GM23338 (cell line): ENCODE measurements around the gene PLOD3. TPM values are rescaled to one million over a fixed set of nuclear protein-coding genes. Genes with fewer than 3 reads are reported as not detected.
A peak's percentile ranks its signal among the peaks of the same experiment; 100 is the strongest.

Experiments used
- ATAC-seq: fragments of 200-7000 bp; cut with Tn5 transposase; 3 replicates; pipeline ENCODE4 v1.9.1; 2020
- DNase-seq: peaks from one replicate; pipeline ENCODE4 v3.0.0-alpha.2; 2015; ENCODE audit warnings: low spot score
- H2AFZ ChIP-seq: fragments of 200-600 bp; sonication (generic); 2 replicates; pipeline ENCODE4 v1.8.0; 2016; ENCODE audit warnings: antibody characterized with exemption, mild to moderate bottlenecking, moderate library complexity
- H3F3A ChIP-seq: fragments of 200-600 bp; sonication (generic); replicated peaks from 2 replicates; pipeline ENCODE4 v1.8.0; 2017; ENCODE audit warnings: antibody characterized with exemption, mixed run types, low read depth
- H3K27ac ChIP-seq: fragments of 200-600 bp; sonication (generic); 2 replicates; pipeline ENCODE4 v1.6.1; 2016; ENCODE audit warnings: low read depth
- H3K27me3 ChIP-seq: fragments of 200-600 bp; sonication (generic); 2 replicates; pipeline ENCODE4 v1.8.0; 2016; ENCODE audit warnings: mild to moderate bottlenecking, mixed run types, moderate library complexity; ENCODE audit not compliant: insufficient read depth
- H3K36me3 ChIP-seq: fragments of 200-600 bp; sonication (generic); 2 replicates; pipeline ENCODE4 v1.8.0; 2016; ENCODE audit warnings: mild to moderate bottlenecking; ENCODE audit not compliant: insufficient read depth
- H3K4me1 ChIP-seq: fragments of 200-600 bp; sonication (generic); 2 replicates; pipeline ENCODE4 v1.8.0; 2016; ENCODE audit warnings: mild to moderate bottlenecking, moderate library complexity; ENCODE audit not compliant: insufficient read depth
- H3K4me2 ChIP-seq: fragments of 200-600 bp; sonication (generic); 2 replicates; pipeline ENCODE4 v1.7.1; 2017; ENCODE audit warnings: mixed run types
- H3K4me3 ChIP-seq: fragments of 200-600 bp; sonication (generic); 2 replicates; pipeline ENCODE4 v1.6.1; 2016; ENCODE audit warnings: mixed run types
- H3K79me2 ChIP-seq: fragments of 200-600 bp; sonication (generic); replicated peaks from 2 replicates; pipeline ENCODE4 v1.8.0; 2017; ENCODE audit warnings: mild to moderate bottlenecking; ENCODE audit not compliant: insufficient read depth
- H3K9me2 ChIP-seq: fragments of 200-600 bp; sonication (generic); 2 replicates; pipeline ENCODE4 v1.8.0; 2017; ENCODE audit not compliant: insufficient read depth
- H4K20me1 ChIP-seq: fragments of 200-600 bp; sonication (generic); replicated peaks from 2 replicates; pipeline ENCODE4 v1.8.0; 2017; ENCODE audit warnings: mild to moderate bottlenecking; ENCODE audit not compliant: insufficient read depth
- H3K27ac Mint-ChIP-seq: 2 replicates; pipeline ENCODE4 v1.8.0; 2020; ENCODE audit warnings: inconsistent platforms, mild to moderate bottlenecking, moderate library complexity, mixed read lengths
- H3K27me3 Mint-ChIP-seq: 3 replicates; pipeline ENCODE4 v1.8.0; 2022; ENCODE audit warnings: low read depth, mild to moderate bottlenecking, moderate library complexity, mixed read lengths, inconsistent platforms; ENCODE audit not compliant: insufficient read depth, poor library complexity
- H3K36me3 Mint-ChIP-seq: 3 replicates; pipeline ENCODE4 v1.8.0; 2021; ENCODE audit warnings: low read depth, mild to moderate bottlenecking, inconsistent platforms, moderate library complexity, mixed read lengths
- H3K4me1 Mint-ChIP-seq: 3 replicates; pipeline ENCODE4 v1.8.0; 2020; ENCODE audit warnings: mild to moderate bottlenecking, inconsistent platforms, mixed read lengths
- H3K4me3 Mint-ChIP-seq: 3 replicates; pipeline ENCODE4 v1.8.0; 2021; ENCODE audit warnings: moderate library complexity, mild to moderate bottlenecking, inconsistent platforms, mixed read lengths
- H3K9me3 Mint-ChIP-seq: 3 replicates; pipeline ENCODE4 v1.8.0; 2020; ENCODE audit warnings: moderate library complexity, mild to moderate bottlenecking, inconsistent platforms, mixed read lengths
- CREB1 ChIP-seq: fragments of 250-450 bp; sonication (Bioruptor Pico); IDR thresholded peaks from 2 replicates; pipeline ENCODE4 v1.5.0; 2020; ENCODE audit warnings: low read depth, mild to moderate bottlenecking, moderate library complexity
- EZH2 ChIP-seq: fragments of 200-600 bp; sonication (generic); IDR thresholded peaks from one replicate; pipeline ENCODE4 v1.8.0; 2017; ENCODE audit warnings: antibody characterized with exemption, mild to moderate bottlenecking, low read depth; ENCODE audit not compliant: unreplicated experiment
- EZH2phosphoT487 ChIP-seq: fragments of 200-600 bp; sonication (generic); IDR thresholded peaks from one replicate; pipeline ENCODE4 v1.8.1; 2018; ENCODE audit warnings: antibody characterized with exemption; ENCODE audit not compliant: unreplicated experiment
- NANOG ChIP-seq: IDR thresholded peaks from 2 replicates; pipeline ENCODE4 v1.6.1; 2016; ENCODE audit warnings: antibody characterized with exemption, borderline replicate concordance
- POLR2AphosphoS5 ChIP-seq: IDR thresholded peaks from 2 replicates; pipeline ENCODE4 v1.6.1; 2016; ENCODE audit warnings: antibody characterized with exemption, low read depth
- STAT1 ChIP-seq: IDR thresholded peaks from one replicate; pipeline ENCODE4 v1.6.1; 2016; ENCODE audit warnings: antibody characterized with exemption; ENCODE audit not compliant: unreplicated experiment
- ZNF114 ChIP-seq: fragments of 250-450 bp; sonication (Bioruptor Pico); IDR thresholded peaks from 2 replicates; pipeline ENCODE4 v1.5.0; 2020; ENCODE audit warnings: mild to moderate bottlenecking, moderate library complexity
- polyA plus RNA-seq: library from polyadenylated mRNA; unstranded; fragments of >200 nt; fragmentation: Nextera tagmentation; extraction: Ambion mirVana; gene quantifications from 2 replicates; pipeline ENCODE4 v1.2.1, GENCODE V29; 2016
- total RNA-seq: library from RNA; depleted of rRNA; stranded (reverse); fragments of >200 nt; shearing (Covaris generic); gene quantifications from 2 replicates; pipeline ENCODE4 v1.2.3, GENCODE V29; 2014
- TF ChIP-seq, protein P1 (sequence below): IDR thresholded peaks from 2 replicates; pipeline ENCODE4 v1.6.1; 2016; ENCODE audit warnings: antibody characterized with exemption
- TF ChIP-seq, protein P2 (sequence below), 2 experiments: fragments of 200-600 bp in 1 of 2; sonication (generic) in 1 of 2; conservative IDR thresholded peaks; 2 replicates each; pipeline versions ENCODE4 v1.5.1 to v1.6.1; 2016 to 2017; ENCODE audit warnings: antibody characterized with exemption in 2 of 2, low read depth in 2 of 2, mild to moderate bottlenecking in 2 of 2, moderate library complexity in 1 of 2
- TF ChIP-seq, protein P3 (sequence below): IDR thresholded peaks from one replicate; pipeline ENCODE4 v1.6.1; 2018; ENCODE audit warnings: antibody characterized with exemption; ENCODE audit not compliant: unreplicated experiment

Gene PLOD3
- total and polyA plus RNA-seq, 2 experiments from 2014 or later: 35.2 to 40.7 TPM

DNA sequence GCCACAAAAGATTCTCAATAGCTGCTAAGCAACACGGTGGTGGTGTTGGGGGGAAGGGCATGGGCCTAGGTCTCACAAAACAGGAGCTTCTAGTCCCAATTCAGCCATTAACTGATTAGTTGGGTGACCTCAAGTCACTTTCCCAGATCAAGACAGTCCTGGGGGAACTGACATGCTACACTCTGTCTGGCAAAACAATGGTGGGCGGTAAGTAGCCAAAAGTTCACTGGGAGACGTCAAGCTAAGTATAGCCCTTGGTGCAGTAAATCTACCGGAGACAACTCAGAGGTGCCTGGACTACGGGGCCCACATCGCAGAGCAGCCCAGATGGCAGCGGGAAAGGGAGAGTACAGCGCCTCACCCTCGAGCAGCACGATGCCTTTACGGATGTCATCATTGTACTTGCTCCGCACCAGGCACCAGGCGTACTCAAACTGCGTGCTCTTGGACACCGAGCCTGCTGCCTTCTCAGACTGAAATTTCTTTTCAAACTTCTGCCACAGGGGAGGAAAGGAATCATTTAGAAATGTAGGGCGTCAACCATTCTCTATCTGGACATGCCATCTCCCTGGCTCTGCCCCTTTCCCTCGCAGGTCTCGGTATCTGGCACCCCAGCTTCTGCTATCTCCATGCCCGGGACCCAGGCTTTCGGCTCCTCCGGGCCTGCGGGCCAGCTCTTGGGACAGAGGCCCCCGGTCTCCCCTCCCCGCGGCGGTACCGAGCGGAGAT lies 26.4 kb upstream of the PLOD3 start:
- peak overlapping the region; percentile 69; the same call in 1 of the 2 replicates for H3K27ac ChIP-seq
- no peaks in the 10 kb centered on the region for H3K9me2 ChIP-seq
- H3K4me1 Mint-ChIP-seq: peaks cover 22% of the 10 kb centered on the region
- peaks cover 21% of the 10 kb centered on the region for H3K27me3 Mint-ChIP-seq
- no peaks in the 10 kb centered on the region for H3K27me3 ChIP-seq
- peak overlapping the region; percentile 100 for H3K4me3 ChIP-seq
- no peak for ATAC-seq
- H3K36me3 ChIP-seq: no peaks in the 10 kb centered on the region
- peak overlapping the region; percentile 99 for H3K4me3 Mint-ChIP-seq
- H3K79me2 ChIP-seq: peaks cover 44% of the 10 kb centered on the region
- H3K4me2 ChIP-seq: peak overlapping the region; percentile 100
- no peak for DNase-seq
- 0 out of 2 replicates have a peak overlapping the region, but pooled peaks have one; percentile 32 for H3K27ac Mint-ChIP-seq
- TF ChIP-seq NANOG (no peak), CREB1 (CRISPR knock-in tag) (0 out of 2 replicates have a peak, but pooled peaks have one; percentile 33), ZNF114 (no peak)
- TF ChIP-seq, protein P1, sequence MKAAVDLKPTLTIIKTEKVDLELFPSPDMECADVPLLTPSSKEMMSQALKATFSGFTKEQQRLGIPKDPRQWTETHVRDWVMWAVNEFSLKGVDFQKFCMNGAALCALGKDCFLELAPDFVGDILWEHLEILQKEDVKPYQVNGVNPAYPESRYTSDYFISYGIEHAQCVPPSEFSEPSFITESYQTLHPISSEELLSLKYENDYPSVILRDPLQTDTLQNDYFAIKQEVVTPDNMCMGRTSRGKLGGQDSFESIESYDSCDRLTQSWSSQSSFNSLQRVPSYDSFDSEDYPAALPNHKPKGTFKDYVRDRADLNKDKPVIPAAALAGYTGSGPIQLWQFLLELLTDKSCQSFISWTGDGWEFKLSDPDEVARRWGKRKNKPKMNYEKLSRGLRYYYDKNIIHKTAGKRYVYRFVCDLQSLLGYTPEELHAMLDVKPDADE: no peak
- TF ChIP-seq, protein P2, sequence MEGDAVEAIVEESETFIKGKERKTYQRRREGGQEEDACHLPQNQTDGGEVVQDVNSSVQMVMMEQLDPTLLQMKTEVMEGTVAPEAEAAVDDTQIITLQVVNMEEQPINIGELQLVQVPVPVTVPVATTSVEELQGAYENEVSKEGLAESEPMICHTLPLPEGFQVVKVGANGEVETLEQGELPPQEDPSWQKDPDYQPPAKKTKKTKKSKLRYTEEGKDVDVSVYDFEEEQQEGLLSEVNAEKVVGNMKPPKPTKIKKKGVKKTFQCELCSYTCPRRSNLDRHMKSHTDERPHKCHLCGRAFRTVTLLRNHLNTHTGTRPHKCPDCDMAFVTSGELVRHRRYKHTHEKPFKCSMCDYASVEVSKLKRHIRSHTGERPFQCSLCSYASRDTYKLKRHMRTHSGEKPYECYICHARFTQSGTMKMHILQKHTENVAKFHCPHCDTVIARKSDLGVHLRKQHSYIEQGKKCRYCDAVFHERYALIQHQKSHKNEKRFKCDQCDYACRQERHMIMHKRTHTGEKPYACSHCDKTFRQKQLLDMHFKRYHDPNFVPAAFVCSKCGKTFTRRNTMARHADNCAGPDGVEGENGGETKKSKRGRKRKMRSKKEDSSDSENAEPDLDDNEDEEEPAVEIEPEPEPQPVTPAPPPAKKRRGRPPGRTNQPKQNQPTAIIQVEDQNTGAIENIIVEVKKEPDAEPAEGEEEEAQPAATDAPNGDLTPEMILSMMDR (conservative IDR thresholded peaks at IDR 0.05; ENCODE audit: low read depth in 2 of 2): peak in 1 of 2 experiments; percentile 80; a peak in 1 of 4 replicates
- no peaks in the 10 kb centered on the region for H3K9me3 Mint-ChIP-seq
- H3F3A ChIP-seq: peaks cover 34% of the 10 kb centered on the region
- peaks cover 6% of the 10 kb centered on the region; the same call in 1 of the 2 replicates for H4K20me1 ChIP-seq
- H3K36me3 Mint-ChIP-seq: peaks cover 32% of the 10 kb centered on the region
- peaks cover 20% of the 10 kb centered on the region for H3K4me1 ChIP-seq
- H2AFZ ChIP-seq: no peak overlapping the region

DNA sequence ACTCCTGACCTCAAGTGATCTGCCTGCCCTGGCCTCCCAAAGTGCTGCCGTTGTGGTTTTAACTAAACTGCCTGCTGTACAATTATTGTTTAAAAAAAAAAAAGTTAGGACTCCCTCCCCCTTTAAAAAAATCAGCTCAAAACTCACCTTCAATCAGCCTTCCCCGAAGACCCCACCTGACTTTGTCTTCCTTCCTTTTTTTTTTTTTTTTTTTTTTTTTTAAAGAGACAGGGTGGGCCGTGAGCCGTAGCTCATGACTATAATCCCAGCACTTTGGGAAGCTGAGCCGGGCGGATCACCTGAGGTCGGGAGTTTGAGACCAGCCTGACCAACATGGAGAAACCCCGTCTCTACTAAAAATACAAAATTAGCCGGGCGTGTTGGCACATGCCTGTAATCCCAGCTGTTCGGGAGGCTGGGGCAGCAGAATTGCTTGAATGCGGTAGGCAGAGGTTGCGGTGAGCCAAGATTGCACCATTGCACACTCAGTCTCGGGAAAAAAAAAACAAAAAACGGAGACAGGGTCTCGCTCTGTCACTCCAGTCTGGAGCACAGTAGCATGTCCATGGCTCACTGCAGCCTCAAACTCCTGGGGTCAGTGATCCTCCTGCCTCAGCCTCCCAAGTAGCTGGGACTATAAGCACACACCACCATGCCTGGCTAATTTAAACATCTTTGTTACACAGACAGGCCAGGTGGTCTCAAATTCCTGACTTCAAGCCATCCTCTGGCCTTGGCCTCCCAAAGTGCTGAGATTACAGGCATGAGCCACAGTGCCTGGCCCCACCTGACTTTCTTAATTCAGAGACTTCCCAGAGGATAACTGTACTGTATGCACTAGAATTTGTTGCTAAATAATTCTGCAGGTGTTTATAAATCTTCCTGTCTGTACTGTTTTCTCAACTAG lies 24.3 kb upstream of the PLOD3 start:
- Mint-ChIP-seq H3K4me1 (peaks cover 29% of the 10 kb centered on the region), H3K4me3 (no peak overlapping the region), H3K27me3 (peaks cover 26% of the 10 kb centered on the region), H3K9me3 (no peaks in the 10 kb centered on the region), H3K36me3 (peaks cover 25% of the 10 kb centered on the region), H3K27ac (no peak overlapping the region; the same call in 1 of the 2 replicates)
- peak overlapping the region; percentile 50; the same call in 1 of the 2 replicates for H3K27ac ChIP-seq
- H4K20me1 ChIP-seq: peaks cover 6% of the 10 kb centered on the region
- no peak for ATAC-seq
- H3F3A ChIP-seq: peaks cover 33% of the 10 kb centered on the region
- H3K79me2 ChIP-seq: peaks cover 26% of the 10 kb centered on the region
- no peak overlapping the region for H2AFZ ChIP-seq
- no peak for DNase-seq
- H3K4me2 ChIP-seq: no peak overlapping the region
- no peak overlapping the region for H3K4me3 ChIP-seq
- H3K36me3 ChIP-seq: no peaks in the 10 kb centered on the region
- H3K27me3 ChIP-seq: no peaks in the 10 kb centered on the region
- peaks cover 36% of the 10 kb centered on the region for H3K4me1 ChIP-seq
- H3K9me2 ChIP-seq: no peaks in the 10 kb centered on the region
- TF ChIP-seq NANOG (no peak), EZH2 (no peak), EZH2phosphoT487 (no peak), STAT1 (no peak), POLR2AphosphoS5 (no peak)
- TF ChIP-seq, protein P3, sequence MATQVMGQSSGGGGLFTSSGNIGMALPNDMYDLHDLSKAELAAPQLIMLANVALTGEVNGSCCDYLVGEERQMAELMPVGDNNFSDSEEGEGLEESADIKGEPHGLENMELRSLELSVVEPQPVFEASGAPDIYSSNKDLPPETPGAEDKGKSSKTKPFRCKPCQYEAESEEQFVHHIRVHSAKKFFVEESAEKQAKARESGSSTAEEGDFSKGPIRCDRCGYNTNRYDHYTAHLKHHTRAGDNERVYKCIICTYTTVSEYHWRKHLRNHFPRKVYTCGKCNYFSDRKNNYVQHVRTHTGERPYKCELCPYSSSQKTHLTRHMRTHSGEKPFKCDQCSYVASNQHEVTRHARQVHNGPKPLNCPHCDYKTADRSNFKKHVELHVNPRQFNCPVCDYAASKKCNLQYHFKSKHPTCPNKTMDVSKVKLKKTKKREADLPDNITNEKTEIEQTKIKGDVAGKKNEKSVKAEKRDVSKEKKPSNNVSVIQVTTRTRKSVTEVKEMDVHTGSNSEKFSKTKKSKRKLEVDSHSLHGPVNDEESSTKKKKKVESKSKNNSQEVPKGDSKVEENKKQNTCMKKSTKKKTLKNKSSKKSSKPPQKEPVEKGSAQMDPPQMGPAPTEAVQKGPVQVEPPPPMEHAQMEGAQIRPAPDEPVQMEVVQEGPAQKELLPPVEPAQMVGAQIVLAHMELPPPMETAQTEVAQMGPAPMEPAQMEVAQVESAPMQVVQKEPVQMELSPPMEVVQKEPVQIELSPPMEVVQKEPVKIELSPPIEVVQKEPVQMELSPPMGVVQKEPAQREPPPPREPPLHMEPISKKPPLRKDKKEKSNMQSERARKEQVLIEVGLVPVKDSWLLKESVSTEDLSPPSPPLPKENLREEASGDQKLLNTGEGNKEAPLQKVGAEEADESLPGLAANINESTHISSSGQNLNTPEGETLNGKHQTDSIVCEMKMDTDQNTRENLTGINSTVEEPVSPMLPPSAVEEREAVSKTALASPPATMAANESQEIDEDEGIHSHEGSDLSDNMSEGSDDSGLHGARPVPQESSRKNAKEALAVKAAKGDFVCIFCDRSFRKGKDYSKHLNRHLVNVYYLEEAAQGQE: no peak
- TF ChIP-seq, protein P1: no peak
